SK-N-SH treated with all-trans-retinoic acid at 6 μM for 48 hours (cell line): ENCODE results near the gene FAR1.

Source experiments
- ATAC-seq: fragments of 200-7000 bp; cut with Tn5 transposase; 3 replicates; pipeline ENCODE4 v1.9.1; 2020; ENCODE audit warnings: mild to moderate bottlenecking, moderate library complexity
- ARNTL ChIP-seq: fragments of 450-650 bp; formaldehyde crosslinking; IDR thresholded peaks from 2 replicates; pipeline ENCODE4 v1.5.0; 2020; ENCODE audit warnings: low read depth, mild to moderate bottlenecking, moderate library complexity, borderline replicate concordance
- BACH2 ChIP-seq: fragments of 250-450 bp; sonication (Bioruptor Pico); IDR thresholded peaks from 2 replicates; pipeline ENCODE4 v1.9.0; 2021; ENCODE audit warnings: mild to moderate bottlenecking, borderline replicate concordance
- CSDC2 ChIP-seq: fragments of 250-450 bp; sonication (Bioruptor Pico); IDR thresholded peaks from 2 replicates; pipeline ENCODE4 v1.5.0; 2020; ENCODE audit warnings: mild to moderate bottlenecking, moderate library complexity
- ESRRG ChIP-seq: fragments of 250-450 bp; sonication (Bioruptor Pico); IDR thresholded peaks from 2 replicates; pipeline ENCODE4 v1.6.1; 2021; ENCODE audit warnings: mild to moderate bottlenecking
- GLIS3 ChIP-seq: fragments of 250-450 bp; sonication (Bioruptor Pico); IDR thresholded peaks from 2 replicates; pipeline ENCODE4 v1.5.0; 2020; ENCODE audit warnings: mild to moderate bottlenecking, moderate library complexity
- ISL1 ChIP-seq: fragments of 250-450 bp; sonication (Bioruptor Pico); IDR thresholded peaks from 2 replicates; pipeline ENCODE4 v2.1.2; 2022; ENCODE audit warnings: mild to moderate bottlenecking, moderate library complexity
- OSR1 ChIP-seq: fragments of 250-450 bp; sonication (Bioruptor Pico); IDR thresholded peaks from 2 replicates; pipeline ENCODE4 v1.8.0; 2022; ENCODE audit warnings: moderate library complexity, mild to moderate bottlenecking, inconsistent platforms
- PPARA ChIP-seq: fragments of 250-450 bp; sonication (Bioruptor Pico); IDR thresholded peaks from 2 replicates; pipeline ENCODE4 v1.5.0; 2020; ENCODE audit warnings: mild to moderate bottlenecking, borderline replicate concordance
- RARB ChIP-seq: fragments of 250-450 bp; sonication (Bioruptor Pico); IDR thresholded peaks from 2 replicates; pipeline ENCODE4 v1.8.0; 2021; ENCODE audit warnings: mild to moderate bottlenecking, moderate library complexity
- SNAI2 ChIP-seq: fragments of 250-450 bp; sonication (Bioruptor Pico); IDR thresholded peaks from 2 replicates; pipeline ENCODE4 v1.5.0; 2020; ENCODE audit warnings: mild to moderate bottlenecking, moderate library complexity
- TCF4 ChIP-seq: fragments of 250-450 bp; sonication (Bioruptor Pico); IDR thresholded peaks from 2 replicates; pipeline ENCODE4 v1.8.0; 2021; ENCODE audit warnings: mild to moderate bottlenecking, moderate library complexity, borderline replicate concordance
- TOX ChIP-seq: fragments of 250-450 bp; sonication (Bioruptor Pico); IDR thresholded peaks from 2 replicates; pipeline ENCODE4 v1.8.0; 2021; ENCODE audit warnings: mild to moderate bottlenecking, moderate library complexity, borderline replicate concordance
- TSHZ2 ChIP-seq: fragments of 250-450 bp; sonication (Bioruptor Pico); IDR thresholded peaks from 2 replicates; pipeline ENCODE4 v1.5.0; 2020; ENCODE audit warnings: mild to moderate bottlenecking, moderate library complexity
- ZC3H10 ChIP-seq: fragments of 250-450 bp; sonication (Bioruptor Pico); IDR thresholded peaks from 2 replicates; pipeline ENCODE4 v1.5.1; 2021; ENCODE audit warnings: mild to moderate bottlenecking, moderate library complexity
- ZFP3 ChIP-seq: fragments of 250-450 bp; sonication (Bioruptor Pico); IDR thresholded peaks from 2 replicates; pipeline ENCODE4 v1.5.0; 2020; ENCODE audit warnings: mild to moderate bottlenecking, moderate library complexity
- ZFP30 ChIP-seq: fragments of 450-650 bp; formaldehyde crosslinking; IDR thresholded peaks from 2 replicates; pipeline ENCODE4 v1.5.0; 2022; ENCODE audit warnings: mild to moderate bottlenecking, moderate library complexity
- ZNF565 ChIP-seq: fragments of 450-650 bp; formaldehyde crosslinking; conservative IDR thresholded peaks from 2 replicates; pipeline ENCODE4 v1.5.0; 2020; ENCODE audit warnings: low read depth, mild to moderate bottlenecking, moderate library complexity
- ZNF70 ChIP-seq: fragments of 450-650 bp; formaldehyde crosslinking; IDR thresholded peaks from 2 replicates; pipeline ENCODE4 v1.5.0; 2020; ENCODE audit warnings: mild to moderate bottlenecking, moderate library complexity
- ZNF8 ChIP-seq: fragments of 450-650 bp; formaldehyde crosslinking; IDR thresholded peaks from 2 replicates; pipeline ENCODE4 v1.5.0; 2020; ENCODE audit warnings: mild to moderate bottlenecking, moderate library complexity
- TF ChIP-seq, protein P1 (sequence below): fragments of 250-450 bp; sonication (Bioruptor Pico); IDR thresholded peaks from 2 replicates; pipeline ENCODE4 v1.5.1; 2020; ENCODE audit warnings: low read depth, mild to moderate bottlenecking, moderate library complexity
- TF ChIP-seq, protein P2 (sequence below): fragments of 250-450 bp; sonication (Bioruptor Pico); IDR thresholded peaks from 2 replicates; pipeline ENCODE4 v1.5.1; 2021; ENCODE audit warnings: mild to moderate bottlenecking, moderate library complexity
- TF ChIP-seq, protein P3 (sequence below): fragments of 250-450 bp; sonication (Bioruptor Pico); IDR thresholded peaks from 2 replicates; pipeline ENCODE4 v1.8.0; 2020; ENCODE audit warnings: mild to moderate bottlenecking, moderate library complexity, borderline replicate concordance

FAR1 gene

DNA sequence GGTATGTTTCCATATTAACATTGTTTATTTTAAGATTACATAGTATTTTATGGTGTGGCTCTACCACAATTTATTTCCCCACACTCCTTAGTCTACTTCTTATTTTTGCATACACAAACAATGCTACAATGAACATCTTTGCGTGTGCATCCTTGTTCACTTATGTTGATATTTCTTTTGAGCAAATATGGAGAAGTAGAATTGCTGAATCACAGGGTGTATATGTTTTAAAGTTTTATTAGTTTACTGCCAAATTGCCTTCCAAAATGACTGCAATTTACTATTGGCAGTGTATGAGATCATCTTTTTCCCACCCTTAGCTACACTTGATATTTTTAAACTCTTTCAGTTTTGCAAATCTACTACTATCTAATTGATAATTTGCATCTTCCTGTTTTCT, 38.7 kb upstream of the FAR1 start (continued):
- TF ChIP-seq PPARA (CRISPR knock-in tag) (no peak), ISL1 (CRISPR knock-in tag) (no peak)

DNA sequence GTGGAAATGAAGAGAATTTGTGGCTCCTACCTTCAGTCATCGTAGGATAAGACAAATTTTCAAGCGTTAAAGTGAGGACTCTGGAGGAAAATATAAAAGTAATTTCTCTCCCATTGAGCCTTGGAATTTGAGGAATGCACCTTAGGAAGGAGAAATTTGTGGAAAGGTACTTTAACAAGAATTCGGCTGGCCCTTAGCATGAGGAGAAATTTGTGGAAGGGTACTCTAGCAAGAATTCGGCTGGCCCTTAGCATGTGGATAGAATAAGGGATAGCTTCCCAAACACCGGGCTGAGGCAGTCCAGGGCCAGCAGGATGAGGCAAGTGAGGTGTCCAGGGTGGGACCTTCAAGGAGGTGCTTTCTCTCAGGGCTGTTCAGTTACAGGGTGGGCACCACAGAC, 33.2 kb upstream of the FAR1 start:
- no peak for TF ChIP-seq ISL1 (CRISPR knock-in tag)

GRCh38 chr11:13635804-13636203, 32.7 kb upstream of the FAR1 start:
- TF ChIP-seq ISL1 (CRISPR knock-in tag) (no peak), ZNF70 (CRISPR knock-in tag) (no peak), BACH2 (CRISPR knock-in tag) (no peak)
- ATAC-seq: no peak

More for the DNA sequence above, 33.2 kb upstream of the FAR1 start:
- no peak for ATAC-seq

GRCh38 chr11:13637125-13638069, 31.1 kb upstream of the FAR1 start:
- ATAC-seq: no peak
- TF ChIP-seq RARB (CRISPR knock-in tag): no peak
- TF ChIP-seq, protein P1, sequence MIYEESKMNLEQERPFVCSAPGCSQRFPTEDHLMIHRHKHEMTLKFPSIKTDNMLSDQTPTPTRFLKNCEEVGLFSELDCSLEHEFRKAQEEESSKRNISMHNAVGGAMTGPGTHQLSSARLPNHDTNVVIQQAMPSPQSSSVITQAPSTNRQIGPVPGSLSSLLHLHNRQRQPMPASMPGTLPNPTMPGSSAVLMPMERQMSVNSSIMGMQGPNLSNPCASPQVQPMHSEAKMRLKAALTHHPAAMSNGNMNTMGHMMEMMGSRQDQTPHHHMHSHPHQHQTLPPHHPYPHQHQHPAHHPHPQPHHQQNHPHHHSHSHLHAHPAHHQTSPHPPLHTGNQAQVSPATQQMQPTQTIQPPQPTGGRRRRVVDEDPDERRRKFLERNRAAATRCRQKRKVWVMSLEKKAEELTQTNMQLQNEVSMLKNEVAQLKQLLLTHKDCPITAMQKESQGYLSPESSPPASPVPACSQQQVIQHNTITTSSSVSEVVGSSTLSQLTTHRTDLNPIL (CRISPR knock-in tag): no peak
- TF ChIP-seq TCF4: no peak
- TF ChIP-seq ZFP3 (CRISPR knock-in tag): no peak
- no peak for TF ChIP-seq ZFP30 (CRISPR knock-in tag)
- TF ChIP-seq PPARA (CRISPR knock-in tag): no peak
- no peak for TF ChIP-seq ESRRG (CRISPR knock-in tag)
- no peak for TF ChIP-seq ZNF565 (CRISPR knock-in tag)
- TF ChIP-seq TOX (CRISPR knock-in tag): no peak
- no peak for TF ChIP-seq GLIS3
- TF ChIP-seq SNAI2: no peak
- no peak for TF ChIP-seq CSDC2
- TF ChIP-seq, protein P2, sequence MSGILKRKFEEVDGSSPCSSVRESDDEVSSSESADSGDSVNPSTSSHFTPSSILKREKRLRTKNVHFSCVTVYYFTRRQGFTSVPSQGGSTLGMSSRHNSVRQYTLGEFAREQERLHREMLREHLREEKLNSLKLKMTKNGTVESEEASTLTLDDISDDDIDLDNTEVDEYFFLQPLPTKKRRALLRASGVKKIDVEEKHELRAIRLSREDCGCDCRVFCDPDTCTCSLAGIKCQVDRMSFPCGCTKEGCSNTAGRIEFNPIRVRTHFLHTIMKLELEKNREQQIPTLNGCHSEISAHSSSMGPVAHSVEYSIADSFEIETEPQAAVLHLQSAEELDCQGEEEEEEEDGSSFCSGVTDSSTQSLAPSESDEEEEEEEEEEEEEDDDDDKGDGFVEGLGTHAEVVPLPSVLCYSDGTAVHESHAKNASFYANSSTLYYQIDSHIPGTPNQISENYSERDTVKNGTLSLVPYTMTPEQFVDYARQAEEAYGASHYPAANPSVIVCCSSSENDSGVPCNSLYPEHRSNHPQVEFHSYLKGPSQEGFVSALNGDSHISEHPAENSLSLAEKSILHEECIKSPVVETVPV (CRISPR knock-in tag): no peak
- TF ChIP-seq, protein P3, sequence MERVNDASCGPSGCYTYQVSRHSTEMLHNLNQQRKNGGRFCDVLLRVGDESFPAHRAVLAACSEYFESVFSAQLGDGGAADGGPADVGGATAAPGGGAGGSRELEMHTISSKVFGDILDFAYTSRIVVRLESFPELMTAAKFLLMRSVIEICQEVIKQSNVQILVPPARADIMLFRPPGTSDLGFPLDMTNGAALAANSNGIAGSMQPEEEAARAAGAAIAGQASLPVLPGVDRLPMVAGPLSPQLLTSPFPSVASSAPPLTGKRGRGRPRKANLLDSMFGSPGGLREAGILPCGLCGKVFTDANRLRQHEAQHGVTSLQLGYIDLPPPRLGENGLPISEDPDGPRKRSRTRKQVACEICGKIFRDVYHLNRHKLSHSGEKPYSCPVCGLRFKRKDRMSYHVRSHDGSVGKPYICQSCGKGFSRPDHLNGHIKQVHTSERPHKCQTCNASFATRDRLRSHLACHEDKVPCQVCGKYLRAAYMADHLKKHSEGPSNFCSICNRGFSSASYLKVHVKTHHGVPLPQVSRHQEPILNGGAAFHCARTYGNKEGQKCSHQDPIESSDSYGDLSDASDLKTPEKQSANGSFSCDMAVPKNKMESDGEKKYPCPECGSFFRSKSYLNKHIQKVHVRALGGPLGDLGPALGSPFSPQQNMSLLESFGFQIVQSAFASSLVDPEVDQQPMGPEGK (CRISPR knock-in tag): no peak

DNA sequence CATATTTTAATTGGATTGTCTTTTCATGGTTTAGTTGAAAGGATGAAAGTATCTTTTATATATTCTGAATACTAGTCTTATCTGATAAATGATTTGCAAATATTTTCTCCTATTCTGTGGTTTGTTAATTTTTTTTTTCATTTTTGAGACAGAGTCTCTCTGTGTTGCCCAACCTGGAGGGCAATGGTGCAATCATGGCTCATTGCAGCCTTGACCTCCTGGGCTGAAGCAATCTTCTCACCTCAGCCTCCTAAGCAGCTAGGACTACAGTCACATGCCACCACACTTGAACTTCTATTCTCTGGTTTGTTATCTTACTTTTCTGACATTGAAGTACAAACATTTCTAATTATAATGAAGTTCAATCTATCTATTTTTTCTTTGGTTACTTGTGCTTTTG, 30.0 kb upstream of the FAR1 start:
- ATAC-seq: no peak
- no peak for TF ChIP-seq ISL1 (CRISPR knock-in tag)
- no peak for TF ChIP-seq TOX (CRISPR knock-in tag)
- no peak for TF ChIP-seq ZNF8 (CRISPR knock-in tag)
- TF ChIP-seq ARNTL (CRISPR knock-in tag): no peak
- TF ChIP-seq OSR1 (CRISPR knock-in tag): no peak
- no peak for TF ChIP-seq TSHZ2 (CRISPR knock-in tag)
- TF ChIP-seq ZNF70 (CRISPR knock-in tag): no peak
- no peak for TF ChIP-seq GLIS3
- TF ChIP-seq PPARA (CRISPR knock-in tag): no peak
- TF ChIP-seq TCF4: no peak
- no peak for TF ChIP-seq ZC3H10
- TF ChIP-seq, protein P2 (CRISPR knock-in tag): no peak
- TF ChIP-seq ESRRG (CRISPR knock-in tag): no peak
- TF ChIP-seq, all 23 proteins: peak for 0
